Tibial nerve (tissue), 3 donors: Measurements from ENCODE around the gene BRMS1.

Experiments used
- CTCF ChIP-seq, 5 experiments: fragments of 200-600 bp in 3 of 5; fragments of 450-650 bp in 2 of 5; sonication (generic) in 3 of 5; IDR thresholded peaks; one replicate each; pipeline ENCODE4 v1.5.1; 2016 to 2019; ENCODE audit warnings: antibody characterized with exemption in 5 of 5, mild to moderate bottlenecking in 3 of 5, moderate library complexity in 2 of 5
- POLR2A ChIP-seq, 2 donors: fragments of 450-650 bp; IDR thresholded peaks; one replicate each; pipeline ENCODE4 v1.6.1; 2017; ENCODE audit warnings: antibody characterized with exemption in 2 of 2, mild to moderate bottlenecking in 2 of 2, moderate library complexity in 2 of 2

- TF ChIP-seq CTCF (IDR thresholded peaks at IDR 0.05) (no peak), POLR2A (IDR thresholded peaks at IDR 0.05) (no peak)
These were observed 35.4 kb downstream of the BRMS1 start for GRCh38 chr11:66309475-66309874.
